HG03457 (cell line): Measurements from ENCODE around the gene DAP3.
"Not testable (repeated sequence)": the region's sequence is repeated elsewhere in the genome, so short reads cannot be mapped to it uniquely, and the experiment has no call there.

Experiments
- ATAC-seq: cut with Tn5 transposase; IDR thresholded peaks from one replicate; pipeline ENCODE4 v1.9.1; 2021; ENCODE audit warnings: moderate number of reproducible peaks; ENCODE audit not compliant: unreplicated experiment

DAP3 gene

DNA sequence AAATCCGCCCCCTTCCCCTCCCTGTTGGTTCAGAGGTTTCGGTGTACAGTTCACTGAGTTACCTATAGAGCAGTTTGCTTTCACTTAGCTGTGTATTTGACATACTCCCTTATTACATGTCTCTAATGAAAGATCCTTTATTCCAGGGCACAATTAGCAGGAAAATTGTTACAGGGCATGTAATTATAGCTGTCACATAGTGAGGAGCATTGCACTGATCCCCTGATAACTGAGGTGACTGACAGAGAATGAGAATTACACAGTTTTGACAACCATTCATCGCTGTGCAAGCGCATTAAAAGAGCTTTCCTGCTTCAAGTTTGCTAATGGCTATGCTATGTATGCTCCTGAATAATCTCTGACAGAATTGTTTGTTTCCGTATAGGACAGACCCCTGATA lies 26.9 kb downstream of the DAP3 start:
- no peak for ATAC-seq

DNA sequence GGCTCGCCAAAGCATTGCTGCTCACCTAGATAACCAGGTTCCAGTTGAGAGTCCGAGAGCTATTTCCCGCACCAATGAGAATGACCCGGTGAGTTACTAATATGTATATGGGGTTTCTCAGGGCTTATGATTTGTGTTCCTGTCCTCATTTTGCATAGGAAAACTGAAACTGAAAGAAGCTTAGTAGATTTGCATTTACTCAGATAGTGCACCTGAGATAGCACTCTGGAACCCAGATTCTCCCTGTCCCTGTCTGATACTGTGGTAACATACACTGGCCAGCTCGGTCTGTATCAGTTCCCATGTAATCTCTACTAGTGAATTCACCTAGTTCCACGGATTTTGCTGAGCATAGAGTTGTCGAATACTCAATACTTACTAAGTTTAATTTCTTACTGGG lies 28.1 kb downstream of the DAP3 start:
- no peak for ATAC-seq

GRCh38 chr1:155718524-155719115 lies 29.7 kb downstream of the DAP3 start:
- not testable (repeated sequence) for ATAC-seq

DNA sequence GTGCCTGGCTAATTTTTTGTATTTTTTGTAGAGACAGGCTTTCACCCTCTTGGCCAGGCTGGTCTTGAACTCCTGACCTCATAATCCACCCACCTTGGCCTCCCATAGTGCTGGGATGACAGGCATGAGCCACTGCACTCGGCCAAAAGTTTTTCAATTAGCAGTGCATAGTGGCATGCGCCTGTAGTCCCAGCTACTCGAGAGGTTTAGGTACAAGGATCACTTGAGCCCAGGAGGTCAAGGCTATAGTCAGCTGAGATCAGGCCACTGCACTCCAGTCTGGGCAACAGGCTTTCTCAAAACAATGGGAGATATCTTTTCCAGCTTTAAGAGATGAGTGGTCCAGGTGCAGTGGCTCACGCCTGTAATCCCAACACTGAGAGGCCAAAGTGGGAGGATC lies 30.8 kb downstream of the DAP3 start:
- ATAC-seq: no peak

GRCh38 chr1:155725142-155725541 lies 36.3 kb downstream of the DAP3 start:
- ATAC-seq: no peak

GRCh38 chr1:155729031-155729898 lies 40.4 kb downstream of the DAP3 start:
- no peak for ATAC-seq

GRCh38 chr1:155740995-155741394 lies 52.1 kb downstream of the DAP3 start:
- ATAC-seq: no peak

GRCh38 chr1:155741908-155742307 lies 53.0 kb downstream of the DAP3 start:
- no peak for ATAC-seq

- no peak for ATAC-seq
Observed at GRCh38 chr1:155744711-155745283, 55.9 kb downstream of the DAP3 start.

- ATAC-seq: peak; percentile 78
Observed at GRCh38 chr1:155745284-155746228, 56.7 kb downstream of the DAP3 start.

- not testable (repeated sequence) for ATAC-seq
Observed at GRCh38 chr1:155747586-155747985, 58.7 kb downstream of the DAP3 start.

DNA sequence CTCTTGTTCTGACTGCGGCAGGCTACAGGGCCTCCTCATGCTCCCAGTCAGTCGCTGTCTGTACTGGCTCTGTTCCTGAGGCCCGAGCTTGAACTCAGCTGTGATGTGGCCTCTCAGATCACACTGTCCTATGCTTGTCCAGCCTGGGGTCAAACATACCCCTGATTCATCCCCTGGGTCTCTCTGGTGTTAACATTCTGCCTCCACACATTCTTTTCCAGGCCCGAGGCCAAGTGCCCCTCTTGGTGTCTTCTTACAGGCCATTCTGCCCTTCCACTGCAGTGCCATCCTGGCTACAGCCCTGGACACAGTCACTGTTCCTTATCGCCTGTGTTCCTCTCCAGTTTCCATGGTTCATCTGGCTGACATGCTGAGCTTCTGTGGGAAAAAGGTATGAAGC lies 59.2 kb downstream of the DAP3 start:
- ATAC-seq: not testable (repeated sequence)

DNA sequence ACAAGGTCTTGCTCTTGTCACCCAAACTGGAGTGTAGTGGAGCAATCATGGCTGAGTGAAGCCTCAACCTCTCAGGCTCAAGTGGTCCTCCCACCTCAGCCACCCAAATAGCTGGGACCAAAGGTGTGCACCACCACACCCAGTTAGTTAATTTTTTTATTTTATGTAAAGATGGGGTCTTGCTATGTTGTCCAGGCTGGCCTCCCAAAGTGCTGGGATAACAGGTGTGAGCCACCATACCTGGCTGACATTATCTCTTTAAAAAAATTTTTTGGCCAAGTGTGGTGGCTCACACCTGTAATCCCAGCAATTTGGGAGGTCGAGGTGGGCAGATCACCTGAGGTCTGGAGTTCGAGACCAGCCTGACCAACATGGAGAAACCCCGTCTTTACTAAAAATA lies 70.1 kb downstream of the DAP3 start:
- ATAC-seq: not testable (repeated sequence)

DNA sequence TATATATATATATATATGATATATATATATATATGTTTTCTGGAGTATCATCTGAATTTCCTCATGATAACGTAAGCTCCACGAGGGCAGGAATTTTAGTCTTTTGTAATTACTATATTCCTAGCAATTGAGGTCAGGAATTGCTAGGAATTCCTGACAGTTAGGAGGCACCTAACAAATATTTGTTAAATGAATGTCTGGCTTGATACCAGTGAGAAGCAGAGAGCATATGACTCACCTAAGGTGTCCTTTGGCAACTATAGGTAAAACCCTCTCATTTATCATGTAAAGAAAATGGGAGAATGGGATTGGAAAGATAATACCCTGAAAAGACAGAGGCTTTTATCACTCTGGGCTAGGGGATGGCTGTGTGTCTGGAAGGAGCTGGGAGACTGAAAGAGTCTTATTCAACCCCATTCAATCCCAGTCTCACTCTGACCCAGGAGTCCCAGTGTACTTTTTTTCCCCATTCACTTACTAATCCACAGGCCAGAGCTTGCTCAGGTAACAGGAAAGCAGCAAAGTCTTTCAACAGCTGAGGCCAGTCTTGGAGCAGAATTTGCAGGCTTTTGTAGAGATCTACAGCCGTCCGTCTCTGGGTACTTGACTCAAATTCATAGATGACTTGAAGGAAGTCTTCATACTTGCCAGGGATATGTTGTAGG lies 71.2 kb downstream of the DAP3 start:
- no peak for ATAC-seq

DNA sequence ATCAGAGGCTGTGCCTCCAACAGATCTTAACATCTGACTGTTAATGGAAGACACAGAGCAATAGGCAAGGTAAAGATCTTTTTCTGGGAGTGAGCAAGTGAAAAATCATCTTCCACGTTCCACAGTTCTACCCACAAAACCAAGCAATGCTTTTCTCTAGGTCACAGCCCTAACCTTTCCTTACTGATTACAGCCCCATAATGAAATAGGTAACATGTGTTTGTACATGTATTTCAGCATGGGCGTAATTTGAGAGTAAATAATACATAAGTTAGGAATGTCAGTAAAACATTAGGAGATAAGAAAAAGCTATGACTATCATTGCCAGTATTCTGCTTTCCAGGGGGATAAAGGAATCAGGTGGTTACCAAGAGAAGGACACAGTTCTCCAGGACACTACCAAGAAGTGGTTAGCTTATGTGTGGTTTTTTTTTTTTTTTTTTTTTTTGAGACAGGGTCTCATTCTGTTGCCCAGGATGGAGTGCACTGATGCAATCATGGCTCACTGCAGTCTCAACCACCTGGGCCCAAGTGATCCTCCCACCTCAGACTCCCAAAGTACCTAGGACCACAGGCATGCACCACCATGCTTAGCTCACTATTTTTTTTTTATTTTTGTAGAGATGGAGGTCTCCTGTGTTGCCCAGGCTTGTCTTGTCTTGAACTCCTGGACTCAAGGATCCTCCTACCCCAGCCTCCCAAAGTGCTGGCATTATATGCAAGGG lies 72.0 kb downstream of the DAP3 start:
- ATAC-seq: no peak

GRCh38 chr1:155761736-155762405 lies 73.0 kb downstream of the DAP3 start:
- ATAC-seq: no peak

DNA sequence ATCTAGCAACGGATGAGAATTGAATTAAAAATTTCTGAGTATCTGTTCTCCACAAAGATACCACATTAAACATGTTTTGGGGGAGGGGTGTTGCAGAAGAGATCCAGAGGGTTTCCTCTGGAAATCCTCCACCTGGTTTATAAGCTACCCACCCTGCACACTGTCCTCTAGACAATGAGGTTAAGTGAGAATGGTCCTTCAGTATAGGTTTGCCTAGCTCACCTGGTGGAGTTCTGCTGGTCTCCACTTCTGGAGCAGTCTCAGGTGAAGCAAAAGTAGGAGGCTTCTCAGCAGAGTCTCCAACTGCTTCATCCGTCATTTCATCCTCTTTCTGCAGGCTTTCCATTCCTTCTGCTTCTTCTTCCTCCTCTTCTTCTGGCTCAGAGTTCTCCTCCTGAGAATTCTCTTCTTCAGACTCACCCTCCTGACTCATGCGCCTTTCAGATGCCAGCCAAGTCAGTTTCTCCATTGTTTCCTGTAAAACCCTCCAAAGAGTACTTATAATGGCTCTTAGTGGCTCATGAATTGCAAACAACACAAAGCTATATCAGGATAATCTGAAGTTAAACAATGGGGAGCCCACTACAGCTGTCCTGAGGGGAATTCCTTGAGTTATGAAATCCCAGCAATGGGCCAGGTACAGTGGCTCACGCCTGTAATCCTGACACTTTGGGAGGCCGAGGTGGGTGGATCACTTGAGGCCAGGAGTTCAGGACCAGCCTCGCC lies 74.4 kb downstream of the DAP3 start:
- ATAC-seq: not testable (repeated sequence)

- ATAC-seq: not testable (repeated sequence)
Observed at GRCh38 chr1:155763989-155764388, 75.1 kb downstream of the DAP3 start.
